ENCODE results near the gene ANKRD12.

- TF ChIP-seq CTCF (IDR thresholded peaks at IDR 0.05) (no peak), POLR2A (IDR thresholded peaks at IDR 0.05) (no peak), POLR2AphosphoS5 (IDR thresholded peaks at IDR 0.05) (no peak)
These were observed 56.5 kb downstream of the ANKRD12 start for GRCh38 chr18:9193031-9193430.

Data from breast epithelium (tissue), 3 donors.